ENCODE measurements around the gene HADHB. TPM values are rescaled to one million over a fixed set of nuclear protein-coding genes. Genes with fewer than 3 reads are reported as not detected.

HADHB gene
- total and polyA plus RNA-seq, 12 donors, result 256 to 1,542 (median 820) TPM

DNA sequence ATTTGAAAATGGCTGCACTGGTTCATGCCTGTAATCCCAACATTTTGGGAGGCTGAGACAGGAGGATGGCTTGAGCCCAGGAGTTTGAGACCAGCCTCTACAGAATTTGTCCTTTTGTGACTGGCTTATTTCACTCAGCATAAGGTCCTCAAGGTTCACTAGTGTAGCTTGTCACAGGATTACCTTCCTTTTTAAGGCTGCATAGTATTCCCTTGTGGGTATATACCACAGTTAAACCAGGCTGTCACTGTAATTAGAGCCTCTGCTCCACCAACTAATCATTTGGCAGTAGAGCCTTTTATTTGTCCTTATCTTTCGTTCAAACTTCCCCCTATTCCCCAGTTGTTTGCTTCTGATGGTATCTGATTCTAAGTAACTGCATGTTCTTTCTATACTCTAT is 50.8 kb downstream of the HADHB start:
- peaks cover 0 to 30% (median 13%) of the 10 kb centered on the region in 9 donors for H3K4me1 ChIP-seq
- TF ChIP-seq, protein P1, sequence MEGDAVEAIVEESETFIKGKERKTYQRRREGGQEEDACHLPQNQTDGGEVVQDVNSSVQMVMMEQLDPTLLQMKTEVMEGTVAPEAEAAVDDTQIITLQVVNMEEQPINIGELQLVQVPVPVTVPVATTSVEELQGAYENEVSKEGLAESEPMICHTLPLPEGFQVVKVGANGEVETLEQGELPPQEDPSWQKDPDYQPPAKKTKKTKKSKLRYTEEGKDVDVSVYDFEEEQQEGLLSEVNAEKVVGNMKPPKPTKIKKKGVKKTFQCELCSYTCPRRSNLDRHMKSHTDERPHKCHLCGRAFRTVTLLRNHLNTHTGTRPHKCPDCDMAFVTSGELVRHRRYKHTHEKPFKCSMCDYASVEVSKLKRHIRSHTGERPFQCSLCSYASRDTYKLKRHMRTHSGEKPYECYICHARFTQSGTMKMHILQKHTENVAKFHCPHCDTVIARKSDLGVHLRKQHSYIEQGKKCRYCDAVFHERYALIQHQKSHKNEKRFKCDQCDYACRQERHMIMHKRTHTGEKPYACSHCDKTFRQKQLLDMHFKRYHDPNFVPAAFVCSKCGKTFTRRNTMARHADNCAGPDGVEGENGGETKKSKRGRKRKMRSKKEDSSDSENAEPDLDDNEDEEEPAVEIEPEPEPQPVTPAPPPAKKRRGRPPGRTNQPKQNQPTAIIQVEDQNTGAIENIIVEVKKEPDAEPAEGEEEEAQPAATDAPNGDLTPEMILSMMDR (IDR thresholded peaks at IDR 0.05), result no peak
- ATAC-seq (no peak), DNase-seq (no peak)
- intact Hi-C loops (cut with DNase I), result loop anchor here in 1 of 10 donors (10.0 kb wide), 1 partner anchor 51 kb away; the partner anchor contains the start of genes HADHA and HADHB
- 79 to 84% methylated on average over 1 of the region's 1 CpG for WGBS, 2 donors
- no peak overlapping the region for H3K4me3 ChIP-seq
- H3K27me3 ChIP-seq, result no peaks in the 10 kb centered on the region
- H3K9me3 ChIP-seq, result no peaks in the 10 kb centered on the region
- no peak overlapping the region for H3K27ac ChIP-seq
- peaks cover 0 to 13% (median 0%) of the 10 kb centered on the region in 9 donors for H3K36me3 ChIP-seq

DNA sequence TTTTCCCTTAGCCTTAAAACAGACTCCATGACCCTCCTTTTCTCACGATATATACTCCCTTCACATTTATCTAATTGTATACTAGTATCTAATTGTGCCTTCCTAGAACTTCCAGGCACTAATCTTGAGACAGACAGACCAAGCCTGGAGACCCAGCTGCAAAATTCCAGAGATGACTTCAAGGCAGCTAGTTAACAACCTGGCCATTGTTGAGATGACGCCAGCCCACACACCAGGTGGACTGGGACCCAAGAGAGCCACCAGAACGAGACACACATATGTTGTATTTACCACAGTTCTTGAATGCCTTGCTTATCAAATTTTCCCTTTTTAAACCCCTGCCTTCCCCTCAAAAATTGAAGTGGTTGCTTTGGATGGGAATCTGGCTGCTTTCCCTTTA is 52.3 kb downstream of the HADHB start:
- DNase-seq (no peak), ATAC-seq (no peak)
- intact Hi-C loops (cut with DNase I), result loop anchor here in 1 of 10 donors (10.0 kb wide), 1 partner anchor 52 kb away; the partner anchor contains the start of genes HADHA and HADHB
- Histone ChIP-seq H3K27me3 (no peaks in the 10 kb centered on the region), H3K27ac (no peak overlapping the region), H3K4me3 (no peak overlapping the region), H3K4me1 (peaks cover 0 to 35% (median 16%) of the 10 kb centered on the region in 9 donors), H3K9me3 (no peaks in the 10 kb centered on the region), H3K36me3 (peaks cover 0 to under 1% (median 0%) of the 10 kb centered on the region in 9 donors)
- TF ChIP-seq, protein P1 (IDR thresholded peaks at IDR 0.05), result no peak
- WGBS, 2 donors, result 73 to 84% methylated on average over 3 of the region's 3 CpGs

DNA sequence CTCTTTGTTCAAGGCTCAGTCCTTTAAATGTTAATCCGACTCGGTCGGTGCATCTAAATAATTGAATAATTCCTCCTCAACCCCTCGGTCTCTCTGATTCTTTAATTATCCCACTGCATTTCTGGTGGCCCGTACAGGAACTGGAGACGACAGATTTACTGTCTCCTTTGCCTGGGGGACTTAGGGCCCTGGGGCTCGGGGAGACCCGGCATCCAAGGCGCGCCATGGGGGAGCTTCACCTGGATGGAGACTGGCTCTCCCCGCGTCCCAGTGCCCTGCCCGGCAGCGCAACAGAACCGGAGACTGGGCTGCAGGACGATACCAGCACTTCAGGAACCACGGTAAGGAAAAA is 53.5 kb downstream of the HADHB start:
- H3K9me3 ChIP-seq, result no peaks in the 10 kb centered on the region
- no peaks in the 10 kb centered on the region for H3K36me3 ChIP-seq
- intact Hi-C loops (cut with DNase I), result loop anchor here in 1 of 10 donors (10.0 kb wide), 1 partner anchor 53 kb away; the partner anchor contains the start of genes HADHA and HADHB
- no peaks in the 10 kb centered on the region for H3K27me3 ChIP-seq
- no peak for DNase-seq
- H3K4me1 ChIP-seq, result peaks cover 0 to 27% (median 16%) of the 10 kb centered on the region in 9 donors
- peak overlapping the region in 9 of 10 donors; percentile 26 to 71 (median 62) for H3K4me3 ChIP-seq
- TF ChIP-seq, protein P1 (IDR thresholded peaks at IDR 0.05), result no peak
- WGBS, 2 donors, result 58 to 59% methylated on average over 17 of the region's 17 CpGs
- ATAC-seq, result peak in 3 of 8 donors; percentile 7 to 41 (median 18)
- peak overlapping the region in 6 of 10 donors; percentile 65 to 85 (median 78) for H3K27ac ChIP-seq

DNA sequence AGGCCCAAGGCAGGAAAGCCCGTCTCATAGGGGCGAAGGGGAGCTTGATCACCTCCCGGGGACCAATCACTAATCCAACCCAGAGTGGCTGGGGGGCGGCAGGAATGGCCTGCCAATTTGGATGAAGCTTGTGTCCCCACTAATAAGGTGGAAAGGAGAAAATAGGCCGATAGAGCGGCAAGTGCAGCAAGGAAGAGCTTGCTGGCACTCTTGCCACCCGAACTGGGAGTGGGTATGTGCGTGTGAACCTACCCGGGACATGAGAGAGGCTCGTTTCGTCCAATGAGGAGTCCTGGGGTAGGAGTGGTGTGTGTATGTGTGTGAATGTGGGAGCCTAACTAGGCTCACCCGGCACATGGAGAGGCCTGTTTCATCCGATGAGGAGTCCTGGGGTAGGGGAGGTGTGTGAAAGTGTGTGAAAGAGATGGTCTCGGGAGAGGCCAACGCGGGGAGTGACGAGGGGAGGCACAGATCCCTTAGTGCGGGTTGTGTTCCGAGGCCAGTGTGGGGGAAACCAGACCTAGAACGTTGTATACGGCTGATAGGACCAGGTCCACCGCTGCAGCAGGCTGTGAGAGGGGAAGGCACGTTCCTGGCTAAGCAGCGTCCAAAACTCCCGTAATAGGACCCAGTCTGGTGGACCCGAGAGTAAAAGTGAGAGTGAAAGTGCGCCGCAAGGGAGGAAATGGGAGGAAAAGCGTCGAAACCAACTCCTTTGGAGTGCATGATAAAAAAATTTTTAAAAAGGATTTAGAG is 54.1 kb downstream of the HADHB start:
- intact Hi-C loops (cut with DNase I), result loop anchor here in 1 of 10 donors (10.0 kb wide), 1 partner anchor 54 kb away; the partner anchor contains the start of genes HADHA and HADHB
- ATAC-seq, result peak; percentile 48 to 82 (median 68)
- H3K36me3 ChIP-seq, result no peaks in the 10 kb centered on the region
- WGBS, 2 donors, result 9% methylated on average over 30 of the region's 30 CpGs
- H3K9me3 ChIP-seq, result no peaks in the 10 kb centered on the region
- peak in 1 of 2 donors; percentile 27 for DNase-seq
- no peaks in the 10 kb centered on the region for H3K27me3 ChIP-seq
- TF ChIP-seq, protein P1 (IDR thresholded peaks at IDR 0.05), result no peak
- peak overlapping the region; percentile 26 to 71 (median 60) for H3K4me3 ChIP-seq
- H3K4me1 ChIP-seq, result peaks cover 0 to 27% (median 16%) of the 10 kb centered on the region in 9 donors
- peak overlapping the region in 9 of 10 donors; percentile 20 to 85 (median 78) for H3K27ac ChIP-seq
